Nucleus accumbens (tissue), 56 donors: ENCODE results near the gene PCGF3.
"Not testable (repeated sequence)": the region's sequence is repeated elsewhere in the genome, so short reads cannot be mapped to it uniquely, and the experiment has no call there.

Experiments
- DNase-seq, 56 donors: peaks; one replicate each; lab custom pipeline; 2025; lab: John Stamatoyannopoulos, UW

PCGF3 gene

GRCh38 chr4:754221-755120 is 48.8 kb downstream of the PCGF3 start:
- no peak for DNase-seq

GRCh38 chr4:757111-757510 is 51.5 kb downstream of the PCGF3 start:
- no peak for DNase-seq

GRCh38 chr4:759810-760209 is 54.2 kb downstream of the PCGF3 start:
- not testable (repeated sequence) for DNase-seq

- no peak for DNase-seq
These were observed 55.0 kb downstream of the PCGF3 start for GRCh38 chr4:760616-761015.

GRCh38 chr4:761086-761485 is 55.5 kb downstream of the PCGF3 start:
- no peak for DNase-seq

GRCh38 chr4:761739-762138 is 56.1 kb downstream of the PCGF3 start:
- DNase-seq, result no peak

- DNase-seq, result peak in 1 of 56 donors; percentile 29
These were observed 56.9 kb downstream of the PCGF3 start for GRCh38 chr4:762211-763190.

- DNase-seq, result peak in 1 of 56 donors; percentile 15
These were observed 57.7 kb downstream of the PCGF3 start for GRCh38 chr4:763191-763810.

GRCh38 chr4:763922-764321 is 58.3 kb downstream of the PCGF3 start:
- DNase-seq, result no peak

GRCh38 chr4:764405-765169 is 59.0 kb downstream of the PCGF3 start:
- no peak for DNase-seq

GRCh38 chr4:766152-766515 is 60.5 kb downstream of the PCGF3 start:
- DNase-seq, result peak in 28 of 56 donors; percentile 16 to 80 (median 52)

GRCh38 chr4:766559-767283 is 61.1 kb downstream of the PCGF3 start:
- no peak for DNase-seq

GRCh38 chr4:768076-768475 is 62.4 kb downstream of the PCGF3 start:
- no peak for DNase-seq

- DNase-seq, result peak in 4 of 56 donors; percentile 18 to 37 (median 25)
These were observed 63.4 kb downstream of the PCGF3 start for GRCh38 chr4:768995-769394.

GRCh38 chr4:769511-769910 is 63.9 kb downstream of the PCGF3 start:
- no peak for DNase-seq

GRCh38 chr4:770022-770421 is 64.4 kb downstream of the PCGF3 start:
- DNase-seq, result no peak

GRCh38 chr4:771464-771863 is 65.8 kb downstream of the PCGF3 start:
- no peak for DNase-seq

- DNase-seq, result no peak
These were observed 66.5 kb downstream of the PCGF3 start for GRCh38 chr4:772118-772517.

GRCh38 chr4:772776-773175 is 67.1 kb downstream of the PCGF3 start:
- DNase-seq, result no peak
